ENCODE results near the gene CDK19.

CDK19 gene

GRCh38 chr6:110693994-110694393 lies 121.3 kb downstream of the CDK19 start:
- no peak for DNase-seq

DNA sequence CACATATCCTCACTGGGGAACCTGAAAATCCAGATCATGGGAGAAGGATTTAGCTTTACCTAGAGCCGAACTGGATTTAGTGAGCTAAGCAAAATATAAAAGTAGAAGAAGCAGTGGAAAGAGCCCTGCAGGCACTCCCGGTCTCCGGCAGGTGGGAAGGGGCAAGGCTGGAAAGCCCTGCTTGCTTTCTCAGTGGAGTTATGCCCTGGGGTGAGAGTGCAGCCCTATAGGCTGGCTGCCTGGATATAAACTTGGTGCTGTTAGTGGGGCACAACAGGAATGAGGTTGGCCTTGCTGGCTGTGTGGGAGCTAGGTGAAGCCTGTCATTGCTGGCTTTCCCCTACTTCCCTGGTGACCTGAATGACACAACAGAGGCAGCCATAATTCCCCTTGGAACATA lies 122.0 kb downstream of the CDK19 start:
- no peak for DNase-seq

DNA sequence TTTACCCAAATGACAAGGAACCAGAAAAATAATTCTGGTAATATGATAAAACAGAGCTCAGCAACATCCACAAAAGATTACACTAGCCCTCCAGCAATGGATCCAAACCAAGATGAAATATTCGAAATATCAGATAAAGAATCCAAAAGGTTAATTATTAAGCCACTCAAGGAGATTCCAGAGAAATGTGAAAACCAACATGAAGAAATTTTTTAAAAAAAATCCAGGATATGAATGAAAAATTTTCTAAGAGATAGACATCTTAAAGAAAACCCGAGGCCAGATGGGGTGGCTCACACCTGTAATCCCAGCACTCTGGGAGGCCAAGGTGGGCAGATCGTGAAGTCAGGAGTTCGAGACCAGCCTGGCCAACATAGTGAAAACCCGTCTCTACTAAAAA lies 124.4 kb downstream of the CDK19 start:
- no peak for DNase-seq

DNA sequence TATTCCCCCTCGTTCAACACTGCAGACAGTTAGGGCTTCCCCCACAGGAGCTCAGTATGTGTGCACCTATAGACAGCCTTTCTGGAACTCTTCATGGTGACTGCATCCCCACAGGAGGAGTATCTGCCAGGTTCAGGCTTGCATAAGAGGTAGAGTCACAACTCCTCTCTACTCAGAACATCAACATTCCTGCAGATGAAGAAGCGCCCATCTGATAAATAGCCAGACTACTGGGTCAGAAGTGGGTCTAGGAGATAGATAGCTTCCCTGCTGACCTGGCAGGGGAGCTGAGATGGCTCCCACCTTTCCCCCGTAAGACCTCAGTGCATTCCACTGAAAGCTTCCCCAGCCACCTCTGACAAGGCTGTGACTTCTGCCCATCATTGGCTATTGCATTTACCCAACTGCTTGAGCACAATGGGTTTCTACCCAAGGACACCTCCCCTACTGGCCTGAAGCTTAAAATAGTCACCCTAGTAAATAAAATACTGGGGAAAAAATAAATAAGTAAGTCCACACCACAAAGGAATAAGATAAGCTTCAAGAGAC lies 125.1 kb downstream of the CDK19 start:
- DNase-seq = no peak

- peak; percentile 34 for DNase-seq
These were observed 125.9 kb downstream of the CDK19 start for GRCh38 chr6:110689275-110689935.

DNA sequence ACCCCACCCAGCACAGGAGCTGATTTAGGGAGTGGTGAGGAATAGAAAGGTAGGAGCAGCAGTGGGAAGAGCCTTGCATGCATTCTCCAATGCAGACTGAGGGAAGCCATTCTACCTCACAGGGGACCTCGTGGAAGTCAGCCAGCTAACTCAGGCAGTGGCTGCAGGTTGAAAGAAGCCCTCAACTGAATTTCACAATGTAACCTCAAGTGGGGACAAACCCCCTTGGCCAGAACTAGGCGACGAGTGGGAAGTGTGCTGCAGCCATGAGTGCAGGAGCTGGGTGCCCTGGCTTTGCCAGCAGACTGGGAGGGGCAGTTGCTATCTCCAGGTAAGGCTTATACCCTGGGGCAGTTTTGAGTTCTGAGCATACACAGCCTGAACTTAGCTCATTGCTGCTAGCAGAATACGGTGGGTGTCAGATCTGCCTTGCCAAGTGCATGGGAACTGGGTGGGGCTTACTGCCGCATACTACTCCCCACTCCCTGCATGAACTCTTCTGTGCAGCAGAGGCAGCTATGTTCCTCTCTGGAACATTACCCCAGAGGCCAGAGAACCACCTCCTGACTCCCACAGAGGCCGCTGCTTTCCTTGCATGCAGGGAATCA lies 126.5 kb downstream of the CDK19 start:
- no peak for DNase-seq

DNA sequence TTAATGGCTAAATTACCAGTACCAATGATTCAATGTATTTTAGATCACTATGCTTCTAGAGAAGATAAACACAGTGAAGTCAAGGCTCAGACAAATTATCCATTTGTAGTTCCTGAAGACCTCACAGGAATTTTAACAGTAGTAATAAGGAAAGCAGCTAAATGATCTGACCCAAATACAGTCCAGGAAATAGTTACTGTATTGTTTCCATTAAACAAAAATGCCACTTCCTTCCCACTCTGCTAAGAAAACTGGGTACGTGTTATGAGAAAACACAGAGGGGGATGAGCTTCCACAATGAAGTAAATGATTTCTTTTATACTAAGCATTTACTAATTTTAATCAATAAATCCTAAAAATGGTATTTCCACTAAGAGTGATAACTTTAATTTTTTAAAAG lies 127.9 kb downstream of the CDK19 start:
- DNase-seq = no peak

GRCh38 chr6:110683241-110683640 lies 132.0 kb downstream of the CDK19 start:
- no peak for DNase-seq

DNA sequence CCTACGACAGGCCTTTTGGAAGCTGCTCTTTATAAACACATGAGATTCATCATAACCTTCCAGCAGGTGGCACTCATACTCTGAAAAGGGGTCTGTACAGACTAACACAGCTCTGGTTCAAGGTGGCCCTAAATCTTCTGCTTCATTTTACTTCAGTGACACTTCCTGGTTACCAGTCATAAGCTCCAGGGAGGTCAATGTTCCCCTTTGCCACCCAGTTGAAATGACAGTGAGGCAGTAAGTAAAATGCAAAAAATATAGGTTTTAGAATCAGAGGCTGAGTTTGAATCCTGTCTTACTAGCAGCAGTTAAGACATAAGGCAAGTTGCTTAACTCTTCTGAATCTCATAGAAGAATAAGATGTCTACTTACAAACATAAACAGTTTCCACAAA lies 132.8 kb downstream of the CDK19 start:
- DNase-seq = peak; percentile 62

DNA sequence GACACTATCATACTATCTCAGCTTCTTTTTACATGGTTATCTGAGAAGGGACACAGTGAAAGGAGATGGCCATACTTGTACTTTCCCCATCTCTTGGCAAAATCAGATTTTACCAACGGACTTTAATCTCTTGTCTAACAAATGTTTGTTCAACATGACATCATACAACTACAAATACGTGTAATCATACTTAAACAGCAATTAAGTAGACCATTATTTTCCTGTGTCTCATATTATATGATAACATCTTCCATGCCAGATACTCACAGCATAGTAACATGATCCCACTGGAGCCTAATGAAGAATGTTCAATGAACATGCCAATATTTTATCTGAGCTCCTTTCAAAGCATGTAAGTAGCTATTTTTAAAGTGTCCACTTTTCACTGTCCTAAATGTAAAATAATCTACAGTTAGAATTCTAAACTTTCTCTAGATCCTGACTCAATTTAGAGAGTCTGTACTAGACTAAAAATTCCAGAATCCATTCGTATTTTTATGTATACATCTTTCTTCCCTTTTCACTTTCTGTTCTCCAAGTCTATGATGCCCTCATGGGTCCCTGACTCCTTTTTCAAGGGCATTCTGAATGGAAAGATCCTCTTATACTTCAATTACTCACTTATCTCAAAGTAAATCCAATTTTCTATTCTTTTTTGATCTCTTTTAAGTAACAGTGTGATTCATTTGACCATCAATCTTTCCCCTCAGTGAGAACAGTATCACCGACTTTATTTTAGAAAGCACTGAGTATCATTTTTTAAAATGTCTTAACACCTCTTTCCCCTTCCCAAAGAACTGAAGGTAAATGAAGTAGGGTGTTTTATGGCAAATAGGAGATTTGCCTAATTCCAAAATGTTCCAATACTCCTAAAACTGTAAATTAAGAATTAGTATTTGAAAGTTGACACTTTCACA lies 133.5 kb downstream of the CDK19 start:
- peak; percentile 31 for DNase-seq

- DNase-seq = no peak
These were observed 138.9 kb downstream of the CDK19 start for GRCh38 chr6:110676396-110676795.

DNA sequence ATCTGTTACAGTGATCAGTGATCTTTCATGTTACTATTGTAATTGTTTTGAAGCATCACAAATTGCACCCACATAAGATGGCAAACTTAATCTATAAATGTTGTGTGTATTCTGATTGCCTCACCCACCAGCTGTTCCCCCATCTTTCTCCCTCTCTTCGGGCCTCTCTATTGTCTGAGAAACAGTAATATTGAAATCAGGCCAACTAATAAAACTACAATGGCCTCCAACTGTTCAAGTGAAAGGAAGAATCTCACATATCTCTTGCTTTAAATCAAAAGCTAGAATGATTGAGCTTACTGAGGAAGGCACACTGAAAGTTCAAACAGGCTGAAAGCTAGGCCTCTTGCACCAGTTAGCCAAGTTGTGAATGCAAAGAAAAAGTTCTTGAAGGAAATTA lies 141.2 kb downstream of the CDK19 start:
- DNase-seq = no peak

DNA sequence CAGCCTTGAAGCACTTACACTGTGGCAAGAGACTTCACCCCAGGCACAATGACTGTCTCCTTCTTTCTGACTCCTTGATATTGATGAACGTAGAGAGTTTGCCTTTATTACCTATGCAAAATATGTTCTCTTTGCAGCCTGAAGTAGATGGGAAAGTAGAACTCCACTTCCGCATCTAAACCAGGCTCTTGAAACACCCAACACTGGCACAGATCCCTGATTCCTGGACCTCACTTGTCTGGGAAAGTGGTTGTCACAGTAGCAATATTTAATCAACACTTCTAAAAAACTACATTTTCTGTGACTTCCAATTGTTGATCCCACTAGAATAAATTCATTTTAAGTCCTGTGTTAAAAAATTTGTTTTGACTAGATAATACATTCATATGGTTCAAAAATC lies 143.1 kb downstream of the CDK19 start:
- no peak for DNase-seq

DNA sequence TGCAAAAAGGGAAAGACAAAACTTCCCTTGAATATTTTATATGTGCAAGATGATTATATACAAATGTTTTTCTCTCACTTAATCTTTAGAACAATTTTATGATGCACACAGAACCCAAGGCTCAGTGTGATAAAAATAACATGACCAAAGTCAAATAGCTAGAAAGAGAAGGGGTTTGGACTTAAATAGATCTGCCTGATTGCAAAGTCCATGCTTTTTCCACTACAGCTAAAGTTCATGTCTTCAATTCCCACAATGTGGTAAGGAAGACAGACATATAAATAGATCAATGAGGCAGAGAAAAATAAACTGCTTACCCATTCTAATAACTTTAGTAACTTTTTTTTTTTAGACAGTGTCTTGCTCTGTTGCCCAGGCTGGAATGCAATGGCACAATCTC lies 143.8 kb downstream of the CDK19 start:
- DNase-seq = no peak

- DNase-seq = no peak
These were observed 149.7 kb downstream of the CDK19 start for GRCh38 chr6:110665600-110665999.

GRCh38 chr6:110664933-110665332 lies 150.3 kb downstream of the CDK19 start:
- DNase-seq = no peak

DNA sequence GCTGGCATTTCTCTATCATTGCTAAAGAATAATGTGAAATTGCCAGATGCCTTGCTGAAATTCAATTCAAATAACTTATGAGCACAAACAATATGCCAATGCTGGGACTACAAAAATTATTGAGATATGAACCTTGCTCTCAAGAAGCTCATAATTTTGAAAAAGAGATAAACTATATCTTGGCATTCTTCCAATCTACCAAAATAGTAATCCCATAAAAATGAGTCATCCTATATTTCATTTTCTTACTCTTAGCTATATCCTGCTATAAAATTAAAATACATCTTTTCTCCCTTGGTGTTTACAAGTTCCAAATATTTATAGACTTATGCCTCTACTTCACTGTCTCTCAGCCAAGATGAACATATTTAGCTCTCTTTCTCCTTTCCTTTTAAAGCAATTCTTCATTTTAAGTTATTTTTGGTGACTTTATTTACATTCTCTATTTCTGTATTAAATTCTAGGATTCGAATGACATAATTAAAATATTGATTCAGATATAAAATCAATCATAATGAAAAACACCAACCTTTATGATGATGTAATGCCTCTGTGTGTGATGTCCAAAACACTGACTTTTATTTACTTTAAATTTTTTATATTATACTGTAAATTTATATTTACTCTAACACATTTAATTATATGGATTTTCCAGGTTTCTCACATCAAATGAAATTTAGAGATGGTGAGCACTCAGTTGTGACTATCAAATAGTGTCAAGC lies 152.6 kb downstream of the CDK19 start:
- no peak for DNase-seq

- DNase-seq = no peak
These were observed 153.9 kb downstream of the CDK19 start for GRCh38 chr6:110661414-110661813.

- DNase-seq = no peak
These were observed 155.1 kb downstream of the CDK19 start for GRCh38 chr6:110660066-110660655.

- DNase-seq = no peak
These were observed 156.5 kb downstream of the CDK19 start for GRCh38 chr6:110658631-110659211.

DNA sequence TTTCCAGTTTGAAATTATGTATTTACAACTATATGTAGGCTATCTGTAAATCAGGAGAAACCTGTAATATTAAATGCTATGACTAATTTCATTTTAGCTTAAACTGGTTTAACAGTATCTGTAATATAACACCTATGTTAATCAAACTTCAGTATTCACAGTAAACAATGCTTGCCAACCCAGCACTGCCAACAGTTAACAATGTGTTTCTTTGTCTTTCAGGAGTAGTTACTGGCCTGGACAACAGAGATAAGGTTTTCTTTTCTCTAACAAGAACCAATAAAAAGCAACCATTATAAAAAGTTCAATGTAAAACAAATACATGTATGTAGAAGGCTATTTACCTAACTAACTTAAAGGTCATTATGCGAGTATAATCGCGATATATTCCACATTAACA lies 158.8 kb downstream of the CDK19 start:
- DNase-seq = peak; percentile 41

DNA sequence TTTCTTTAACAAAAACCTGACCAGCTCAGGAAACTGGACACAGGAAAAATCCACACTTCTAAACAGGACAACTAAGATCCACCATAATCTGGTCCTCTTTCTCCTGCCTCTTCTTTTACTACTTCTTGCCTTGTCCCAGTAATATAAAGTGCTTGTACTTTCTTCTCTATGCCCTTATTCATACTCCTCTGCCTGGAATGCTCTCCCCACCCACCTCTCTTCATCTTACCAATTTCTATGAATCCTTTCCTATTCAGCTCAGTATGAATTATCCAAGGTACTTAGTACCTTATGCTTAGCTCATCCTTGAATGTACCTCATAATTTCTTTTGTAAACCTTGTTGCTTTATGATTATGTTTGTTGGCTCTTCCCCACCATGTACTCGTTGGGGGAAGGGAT lies 159.4 kb downstream of the CDK19 start:
- no peak for DNase-seq

All from NCI-H1105 (cell line).